ENCODE measurements around the gene RSAD2.
"Not testable (repeated sequence)": the region's sequence is repeated elsewhere in the genome, so short reads cannot be mapped to it uniquely, and the experiment has no call there.

RSAD2 gene

GRCh38 chr2:6852195-6852594, 25.4 kb upstream of the RSAD2 start:
- TF ChIP-seq, protein P1, sequence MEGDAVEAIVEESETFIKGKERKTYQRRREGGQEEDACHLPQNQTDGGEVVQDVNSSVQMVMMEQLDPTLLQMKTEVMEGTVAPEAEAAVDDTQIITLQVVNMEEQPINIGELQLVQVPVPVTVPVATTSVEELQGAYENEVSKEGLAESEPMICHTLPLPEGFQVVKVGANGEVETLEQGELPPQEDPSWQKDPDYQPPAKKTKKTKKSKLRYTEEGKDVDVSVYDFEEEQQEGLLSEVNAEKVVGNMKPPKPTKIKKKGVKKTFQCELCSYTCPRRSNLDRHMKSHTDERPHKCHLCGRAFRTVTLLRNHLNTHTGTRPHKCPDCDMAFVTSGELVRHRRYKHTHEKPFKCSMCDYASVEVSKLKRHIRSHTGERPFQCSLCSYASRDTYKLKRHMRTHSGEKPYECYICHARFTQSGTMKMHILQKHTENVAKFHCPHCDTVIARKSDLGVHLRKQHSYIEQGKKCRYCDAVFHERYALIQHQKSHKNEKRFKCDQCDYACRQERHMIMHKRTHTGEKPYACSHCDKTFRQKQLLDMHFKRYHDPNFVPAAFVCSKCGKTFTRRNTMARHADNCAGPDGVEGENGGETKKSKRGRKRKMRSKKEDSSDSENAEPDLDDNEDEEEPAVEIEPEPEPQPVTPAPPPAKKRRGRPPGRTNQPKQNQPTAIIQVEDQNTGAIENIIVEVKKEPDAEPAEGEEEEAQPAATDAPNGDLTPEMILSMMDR (IDR thresholded peaks at IDR 0.05; ENCODE audit: borderline replicate concordance, insufficient read depth, low read depth, low read length) = no peak
- H3K4me3 ChIP-seq (ENCODE audit: low read depth, low read length) = no peak overlapping the region

- TF ChIP-seq, protein P1 (IDR thresholded peaks at IDR 0.05; ENCODE audit: borderline replicate concordance, insufficient read depth, low read depth, low read length) = no peak
- no peak overlapping the region for H3K4me3 ChIP-seq (ENCODE audit: low read depth, low read length)
These were observed 23.2 kb upstream of the RSAD2 start for GRCh38 chr2:6854416-6854815.

- TF ChIP-seq, protein P1 (IDR thresholded peaks at IDR 0.05; ENCODE audit: borderline replicate concordance, insufficient read depth, low read depth, low read length) = no peak
- H3K4me3 ChIP-seq (ENCODE audit: low read depth, low read length) = no peak overlapping the region
These were observed 21.6 kb upstream of the RSAD2 start for GRCh38 chr2:6855860-6856547.

- TF ChIP-seq, protein P1 (IDR thresholded peaks at IDR 0.05; ENCODE audit: borderline replicate concordance, insufficient read depth, low read depth, low read length) = no peak
- H3K4me3 ChIP-seq (ENCODE audit: low read depth, low read length) = no peak overlapping the region
These were observed 21.0 kb upstream of the RSAD2 start for GRCh38 chr2:6856548-6856920.

DNA sequence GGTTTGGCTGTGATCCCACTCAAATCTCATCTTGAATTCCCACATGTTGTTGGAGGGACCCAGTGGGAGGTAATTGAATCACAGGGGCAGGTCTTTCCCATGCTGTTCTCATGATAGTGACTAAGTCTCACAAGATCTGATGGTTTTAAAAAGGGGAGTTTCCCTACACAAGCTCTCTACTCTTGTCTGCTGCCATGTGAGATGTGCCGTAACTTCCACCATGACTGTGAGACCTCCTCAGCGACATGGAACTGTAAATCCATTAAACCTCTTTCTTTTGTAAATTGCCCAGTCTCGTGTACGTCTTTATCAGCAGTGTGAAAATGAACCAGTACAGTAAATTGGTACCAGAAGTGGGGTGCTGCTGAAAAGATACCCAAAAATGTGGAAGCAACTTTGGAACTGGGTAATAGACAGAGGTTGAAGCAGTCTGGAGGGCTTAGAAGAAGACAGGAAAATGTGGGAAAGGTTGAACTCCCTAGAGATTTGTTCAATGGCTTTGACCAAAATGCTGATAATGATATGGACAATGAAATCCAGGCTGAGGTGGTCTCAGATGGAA, 19.0 kb upstream of the RSAD2 start:
- H3K4me3 ChIP-seq (ENCODE audit: low read depth, low read length) = not testable (repeated sequence)

GRCh38 chr2:6860296-6860695, 17.3 kb upstream of the RSAD2 start:
- TF ChIP-seq, protein P1 (IDR thresholded peaks at IDR 0.05; ENCODE audit: borderline replicate concordance, insufficient read depth, low read depth, low read length) = no peak
- H3K4me3 ChIP-seq (ENCODE audit: low read depth, low read length) = no peak overlapping the region

DNA sequence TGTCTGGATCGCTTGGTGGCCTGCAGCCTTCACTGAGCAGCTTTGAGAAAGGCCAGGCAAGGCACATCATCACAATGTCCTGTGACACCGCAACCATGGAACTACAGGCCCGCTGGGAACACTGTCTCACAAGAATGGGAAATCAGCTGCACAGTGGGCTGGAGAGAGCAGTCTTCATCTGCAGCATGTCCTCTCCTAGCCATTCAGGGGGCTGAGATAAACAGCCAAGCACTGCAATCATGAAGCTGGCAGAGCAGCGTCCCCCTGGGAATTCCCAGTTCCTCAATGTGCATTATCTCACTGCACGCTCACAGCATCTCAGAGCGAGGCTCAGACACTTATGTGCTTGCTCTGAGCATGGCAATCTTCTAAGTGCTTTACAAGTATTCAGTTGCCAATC, 13.8 kb upstream of the RSAD2 start:
- TF ChIP-seq, protein P1 (IDR thresholded peaks at IDR 0.05; ENCODE audit: borderline replicate concordance, insufficient read depth, low read depth, low read length) = no peak
- H3K4me3 ChIP-seq (ENCODE audit: low read depth, low read length) = no peak overlapping the region

Data from GM12875 (cell line).